Hepatocyte (in vitro differentiated cells): ENCODE data around the gene LINC00305. TPM values are rescaled to one million over a fixed set of nuclear protein-coding genes. Genes with fewer than 3 reads are reported as not detected.

ENCODE experiments used
- DNase-seq: peaks from one replicate; pipeline ENCODE4 v3.0.0-alpha.2; 2016; ENCODE audit warnings: low spot score
- H2AFZ ChIP-seq: fragments of 200-600 bp; sonication (generic); 2 replicates; pipeline ENCODE4 v1.6.0; 2016; ENCODE audit warnings: antibody characterized with exemption, mild to moderate bottlenecking
- H3K27ac ChIP-seq: fragments of 200-600 bp; sonication (generic); 2 replicates; pipeline ENCODE4 v1.5.1; 2016; ENCODE audit warnings: mild to moderate bottlenecking
- H3K27me3 ChIP-seq: fragments of 200-600 bp; sonication (generic); 2 replicates; pipeline ENCODE4 v1.6.1; 2016
- H3K36me3 ChIP-seq: fragments of 200-600 bp; sonication (generic); replicated peaks from 2 replicates; pipeline ENCODE4 v1.5.1; 2016; ENCODE audit warnings: low read depth; ENCODE audit not compliant: insufficient read depth
- H3K4me1 ChIP-seq: fragments of 200-600 bp; sonication (generic); 2 replicates; pipeline ENCODE4 v1.5.1; 2016; ENCODE audit warnings: mild to moderate bottlenecking, moderate library complexity; ENCODE audit not compliant: insufficient read depth
- H3K4me2 ChIP-seq: fragments of 200-600 bp; sonication (generic); 2 replicates; pipeline ENCODE4 v1.6.0; 2016
- H3K4me3 ChIP-seq: fragments of 200-600 bp; sonication (generic); 2 replicates; pipeline ENCODE4 v1.5.1; 2016; ENCODE audit warnings: mild to moderate bottlenecking
- H3K79me2 ChIP-seq: fragments of 200-600 bp; sonication (generic); 2 replicates; pipeline ENCODE4 v1.6.0; 2017; ENCODE audit warnings: mild to moderate bottlenecking
- H3K9me2 ChIP-seq: fragments of 200-600 bp; sonication (generic); replicated peaks from 2 replicates; pipeline ENCODE4 v1.6.0; 2017; ENCODE audit warnings: mild to moderate bottlenecking; ENCODE audit not compliant: insufficient read depth
- H3K9me3 ChIP-seq: fragments of 200-600 bp; sonication (generic); 2 replicates; pipeline ENCODE4 v1.5.1; 2016; ENCODE audit warnings: low read depth, mild to moderate bottlenecking
- H4K20me1 ChIP-seq: fragments of 200-600 bp; sonication (generic); 2 replicates; pipeline ENCODE4 v1.6.0; 2016; ENCODE audit warnings: mild to moderate bottlenecking; ENCODE audit not compliant: insufficient read depth, poor library complexity, severe bottlenecking
- CTCF ChIP-seq: fragments of 200-600 bp; sonication (generic); IDR thresholded peaks from 2 replicates; pipeline ENCODE4 v1.5.1; 2016; ENCODE audit warnings: antibody characterized with exemption, mild to moderate bottlenecking; ENCODE audit not compliant: poor library complexity
- EZH2 ChIP-seq: fragments of 200-600 bp; sonication (generic); IDR thresholded peaks from 2 replicates; pipeline ENCODE4 v1.6.1; 2016; ENCODE audit warnings: antibody characterized with exemption, mild to moderate bottlenecking, borderline replicate concordance
- EZH2phosphoT487 ChIP-seq: fragments of 200-600 bp; sonication (generic); IDR thresholded peaks from one replicate; pipeline ENCODE4 v1.6.1; 2018; ENCODE audit warnings: antibody characterized with exemption, mild to moderate bottlenecking, low read depth, moderate library complexity; ENCODE audit not compliant: unreplicated experiment, severe bottlenecking
- WGBS: methylation state at CpG from one replicate; pipeline ENCODE4 v1.1.6; 2016; ENCODE audit warnings: low lambda C conversion rate; ENCODE audit errors: missing lambda C conversion rate; 5-methylcytosine and 5-hydroxymethylcytosine counted together
- polyA plus RNA-seq: library from polyadenylated mRNA; unstranded; fragments of >200 nt; fragmentation: Nextera tagmentation; extraction: Ambion mirVana; gene quantifications from 2 replicates; pipeline ENCODE4 v1.2.1, GENCODE V29; 2016
- total RNA-seq: library from RNA; depleted of rRNA; stranded (reverse); fragments of >200 nt; gene quantifications from 2 replicates; pipeline ENCODE4 v1.2.3, GENCODE V29; 2014

Gene LINC00305
- total and polyA plus RNA-seq, 2 experiments from 2014 or later, result 0.30 to 1.9 TPM

DNA sequence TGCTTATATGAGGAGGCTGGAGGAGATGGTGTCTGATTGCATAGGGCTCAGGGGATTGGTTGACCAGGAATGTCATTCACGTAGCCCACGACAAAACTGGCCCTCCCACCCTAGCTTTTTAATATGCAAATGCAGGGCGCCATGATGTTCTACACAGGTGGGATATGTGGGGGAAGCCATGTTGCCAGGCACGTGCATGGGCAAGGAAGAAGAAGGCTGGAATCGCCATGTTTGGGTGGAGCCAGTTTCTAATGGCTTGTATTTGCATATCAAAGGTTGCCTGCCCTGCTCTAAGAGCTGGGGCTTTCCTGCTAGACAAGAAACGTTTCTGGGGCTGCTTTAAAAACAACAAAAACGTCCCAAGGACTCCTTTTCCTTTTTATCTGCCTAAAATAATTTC, 26.5 kb upstream of the LINC00305 start:
- H3K9me3 ChIP-seq, result no peaks in the 10 kb centered on the region
- no peak overlapping the region for H3K4me2 ChIP-seq
- H3K4me1 ChIP-seq, result no peaks in the 10 kb centered on the region
- H2AFZ ChIP-seq, result no peak overlapping the region
- no peaks in the 10 kb centered on the region for H3K79me2 ChIP-seq
- no peak for DNase-seq
- no peak overlapping the region for H3K27ac ChIP-seq
- no peak for TF ChIP-seq EZH2
- no peak for TF ChIP-seq EZH2phosphoT487
- no peak for TF ChIP-seq CTCF
- no peaks in the 10 kb centered on the region for H3K9me2 ChIP-seq
- H3K36me3 ChIP-seq, result no peaks in the 10 kb centered on the region
- 70% methylated on average over 7 of the region's 7 CpGs for WGBS
- H3K4me3 ChIP-seq, result no peak overlapping the region
- H4K20me1 ChIP-seq, result no peaks in the 10 kb centered on the region
- no peaks in the 10 kb centered on the region for H3K27me3 ChIP-seq

GRCh38 chr18:64171576-64171975, 22.7 kb upstream of the LINC00305 start:
- Histone ChIP-seq H3K27me3 (no peaks in the 10 kb centered on the region), H3K27ac (no peak overlapping the region), H3K36me3 (no peaks in the 10 kb centered on the region), H4K20me1 (no peaks in the 10 kb centered on the region), H3K4me3 (no peak overlapping the region), H3K9me3 (no peaks in the 10 kb centered on the region), H3K4me1 (no peaks in the 10 kb centered on the region), H2AFZ (no peak overlapping the region), H3K79me2 (no peaks in the 10 kb centered on the region), H3K4me2 (no peak overlapping the region), H3K9me2 (no peaks in the 10 kb centered on the region)
- WGBS, result 73% methylated on average over 1 of the region's 1 CpG
- TF ChIP-seq CTCF (no peak), EZH2phosphoT487 (no peak), EZH2 (no peak)
- no peak for DNase-seq

DNA sequence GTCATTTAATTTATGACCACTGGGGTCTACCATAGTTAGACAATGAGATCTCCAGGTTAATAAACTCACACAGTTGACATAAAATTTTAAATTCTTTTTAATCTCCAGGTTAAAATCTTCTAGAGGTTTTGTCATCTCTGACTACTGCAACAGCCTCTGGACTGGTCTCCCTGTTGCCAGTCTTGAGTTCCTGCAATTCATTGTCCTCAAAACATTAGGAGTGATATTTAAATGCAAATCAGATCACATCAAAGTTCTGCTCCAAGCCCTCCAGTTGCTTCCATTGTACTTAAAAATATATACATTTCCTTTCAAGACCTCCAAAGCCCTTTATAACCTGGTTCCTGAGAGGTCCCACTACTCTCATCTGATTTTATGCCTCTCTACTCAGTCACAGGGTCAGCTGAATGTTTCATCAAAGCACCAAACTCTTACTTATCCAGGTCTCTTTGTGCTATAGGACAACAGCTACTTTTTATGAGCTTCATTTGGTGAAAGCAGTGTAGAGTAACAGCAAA, 18.6 kb upstream of the LINC00305 start:
- TF ChIP-seq CTCF (no peak), EZH2 (no peak), EZH2phosphoT487 (no peak)
- H4K20me1 ChIP-seq, result no peaks in the 10 kb centered on the region
- no peaks in the 10 kb centered on the region for H3K27me3 ChIP-seq
- H3K27ac ChIP-seq, result no peak overlapping the region
- no peaks in the 10 kb centered on the region for H3K9me3 ChIP-seq
- no peak overlapping the region for H2AFZ ChIP-seq
- no peaks in the 10 kb centered on the region for H3K36me3 ChIP-seq
- H3K4me1 ChIP-seq, result no peaks in the 10 kb centered on the region
- H3K4me2 ChIP-seq, result no peak overlapping the region
- no peaks in the 10 kb centered on the region for H3K9me2 ChIP-seq
- no peaks in the 10 kb centered on the region for H3K79me2 ChIP-seq
- no peak overlapping the region for H3K4me3 ChIP-seq
- no peak for DNase-seq

GRCh38 chr18:64165906-64166305, 17.0 kb upstream of the LINC00305 start:
- no peak overlapping the region for H2AFZ ChIP-seq
- no peaks in the 10 kb centered on the region for H3K9me3 ChIP-seq
- no peaks in the 10 kb centered on the region for H3K36me3 ChIP-seq
- DNase-seq, result no peak
- no peaks in the 10 kb centered on the region for H3K27me3 ChIP-seq
- no peak overlapping the region for H3K27ac ChIP-seq
- H3K79me2 ChIP-seq, result no peaks in the 10 kb centered on the region
- WGBS, result 27% methylated on average over 2 of the region's 2 CpGs
- TF ChIP-seq EZH2phosphoT487 (no peak), CTCF (no peak), EZH2 (no peak)
- H3K4me2 ChIP-seq, result no peak overlapping the region
- H3K9me2 ChIP-seq, result no peaks in the 10 kb centered on the region
- no peaks in the 10 kb centered on the region for H4K20me1 ChIP-seq
- no peak overlapping the region for H3K4me3 ChIP-seq
- no peaks in the 10 kb centered on the region for H3K4me1 ChIP-seq
